Measurements from ENCODE around the gene KCNK10.

DNA sequence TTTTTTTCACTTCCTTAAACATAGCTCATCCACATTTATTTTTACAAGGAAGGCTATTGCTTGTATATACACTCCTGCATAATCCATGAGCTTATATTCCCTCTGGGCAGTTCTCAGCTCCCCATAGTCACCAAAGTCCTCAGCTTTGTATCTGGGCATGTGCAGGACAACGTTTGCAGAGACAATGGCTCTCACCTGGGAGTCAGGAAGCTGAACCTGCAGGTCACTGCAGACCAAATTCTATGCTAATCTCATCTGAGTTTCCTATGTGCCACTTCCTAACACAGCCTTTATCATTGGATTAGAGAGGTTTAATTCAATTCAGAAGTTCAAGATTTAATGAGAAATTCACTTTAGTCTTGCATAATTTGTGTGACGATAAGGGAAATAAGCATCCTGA is 131.5 kb downstream of the KCNK10 start:
- TF ChIP-seq CTCF (IDR thresholded peaks at IDR 0.05; ENCODE audit: insufficient read depth, low read length) (no peak), GABPA (IDR thresholded peaks at IDR 0.05; ENCODE audit: low read depth) (no peak)

Data from HL-60 (cell line).